ENCODE measurements around the gene DROSHA. TPM values are rescaled to one million over a fixed set of nuclear protein-coding genes. Genes with fewer than 3 reads are reported as not detected.
"Not testable (repeated sequence)": the region's sequence is repeated elsewhere in the genome, so short reads cannot be mapped to it uniquely, and the experiment has no call there.

Gene DROSHA
- polyA plus RNA-seq, 1 donor (not counting 4 experiments of a cell fraction or from before 2014, with no cell fraction given) = 39.9 TPM

GRCh38 chr5:31362931-31363568, 168.8 kb downstream of the DROSHA start:
- DNase-seq (ENCODE audit: low read depth, low spot score) (no peak), FAIRE-seq (no peak)
- TF ChIP-seq EZH2 (IDR thresholded peaks at IDR 0.05; ENCODE audit: low read length) (no peak), CTCF (optimal IDR thresholded peaks at IDR 0.05 in 1 of 3, IDR thresholded peaks at IDR 0.05 in 1 of 3, conservative IDR thresholded peaks at IDR 0.05 in 1 of 3; ENCODE audit: extremely low read depth in 1 of 3, insufficient read depth in 2 of 3, low read length in 3 of 3) (no peak)
- Histone ChIP-seq H3K4me3 (ENCODE audit: control insufficient read depth in 2 of 3, extremely low read depth in 1 of 3, insufficient read depth in 2 of 3, low read depth in 1 of 3, low read length in 3 of 3) (no peak overlapping the region), H4K20me1 (ENCODE audit: control insufficient read depth, extremely low read depth, insufficient read depth, low read length) (no peaks in the 10 kb centered on the region), H3K27ac (ENCODE audit: control insufficient read depth, insufficient read depth, low read length) (no peak overlapping the region), H3K9me3 (ENCODE audit: control insufficient read depth, low read depth, low read length) (no peaks in the 10 kb centered on the region), H3K27me3 (ENCODE audit: control insufficient read depth, extremely low read depth, insufficient read depth, low read length) (no peaks in the 10 kb centered on the region), H3K4me2 (ENCODE audit: control insufficient read depth, extremely low read depth, insufficient read depth, low read depth, low read length) (no peak overlapping the region), H3K9me1 (ENCODE audit: control insufficient read depth, extremely low read depth, insufficient read depth, low read length) (no peaks in the 10 kb centered on the region), H2AFZ (ENCODE audit: control insufficient read depth, low read length) (no peak overlapping the region), H3K79me2 (ENCODE audit: control insufficient read depth, insufficient read depth, low read length) (no peaks in the 10 kb centered on the region), H3K9ac (ENCODE audit: control insufficient read depth, extremely low read depth, insufficient read depth, low read length) (no peak overlapping the region), H3K36me3 (ENCODE audit: control insufficient read depth in 2 of 2, extremely low read depth in 1 of 2, insufficient read depth in 2 of 2, low read length in 2 of 2) (no peaks in the 10 kb centered on the region), H3K4me1 (ENCODE audit: control insufficient read depth, extremely low read depth, insufficient read depth, low read length) (no peaks in the 10 kb centered on the region)
- dilution Hi-C loops (cut with MboI; ENCODE audit: extremely low pct_ligation_motif_present, low sequenced_read_pairs) = no loop called here

GRCh38 chr5:31362529-31362900, 169.4 kb downstream of the DROSHA start:
- Histone ChIP-seq H3K9ac (ENCODE audit: control insufficient read depth, extremely low read depth, insufficient read depth, low read length) (no peak overlapping the region), H3K9me3 (ENCODE audit: control insufficient read depth, low read depth, low read length) (no peaks in the 10 kb centered on the region), H3K27ac (ENCODE audit: control insufficient read depth, insufficient read depth, low read length) (no peak overlapping the region), H3K9me1 (ENCODE audit: control insufficient read depth, extremely low read depth, insufficient read depth, low read length) (no peaks in the 10 kb centered on the region), H3K4me1 (ENCODE audit: control insufficient read depth, extremely low read depth, insufficient read depth, low read length) (no peaks in the 10 kb centered on the region), H3K79me2 (ENCODE audit: control insufficient read depth, insufficient read depth, low read length) (no peaks in the 10 kb centered on the region), H3K4me2 (ENCODE audit: control insufficient read depth, extremely low read depth, insufficient read depth, low read depth, low read length) (no peak overlapping the region), H4K20me1 (ENCODE audit: control insufficient read depth, extremely low read depth, insufficient read depth, low read length) (no peaks in the 10 kb centered on the region), H3K36me3 (ENCODE audit: control insufficient read depth in 2 of 2, extremely low read depth in 1 of 2, insufficient read depth in 2 of 2, low read length in 2 of 2) (no peaks in the 10 kb centered on the region), H3K4me3 (ENCODE audit: control insufficient read depth in 2 of 3, extremely low read depth in 1 of 3, insufficient read depth in 2 of 3, low read depth in 1 of 3, low read length in 3 of 3) (no peak overlapping the region), H2AFZ (ENCODE audit: control insufficient read depth, low read length) (no peak overlapping the region), H3K27me3 (ENCODE audit: control insufficient read depth, extremely low read depth, insufficient read depth, low read length) (no peaks in the 10 kb centered on the region)
- dilution Hi-C loops (cut with MboI; ENCODE audit: extremely low pct_ligation_motif_present, low sequenced_read_pairs) = no loop called here
- DNase-seq (ENCODE audit: low read depth, low spot score) (no peak), FAIRE-seq (no peak)
- no peak for TF ChIP-seq CTCF (optimal IDR thresholded peaks at IDR 0.05 in 1 of 3, IDR thresholded peaks at IDR 0.05 in 1 of 3, conservative IDR thresholded peaks at IDR 0.05 in 1 of 3; ENCODE audit: extremely low read depth in 1 of 3, insufficient read depth in 2 of 3, low read length in 3 of 3)
- TF ChIP-seq EZH2 (IDR thresholded peaks at IDR 0.05; ENCODE audit: low read length) = no peak

GRCh38 chr5:31361704-31362528, 170.0 kb downstream of the DROSHA start:
- H3K27ac ChIP-seq (ENCODE audit: control insufficient read depth, insufficient read depth, low read length); FAIRE-seq; H4K20me1 ChIP-seq (ENCODE audit: control insufficient read depth, extremely low read depth, insufficient read depth, low read length); dilution Hi-C loops (cut with MboI; ENCODE audit: extremely low pct_ligation_motif_present, low sequenced_read_pairs); H2AFZ ChIP-seq (ENCODE audit: control insufficient read depth, low read length); H3K36me3 ChIP-seq (ENCODE audit: control insufficient read depth in 2 of 2, extremely low read depth in 1 of 2, insufficient read depth in 2 of 2, low read length in 2 of 2); H3K79me2 ChIP-seq (ENCODE audit: control insufficient read depth, insufficient read depth, low read length); H3K9me1 ChIP-seq (ENCODE audit: control insufficient read depth, extremely low read depth, insufficient read depth, low read length); H3K4me2 ChIP-seq (ENCODE audit: control insufficient read depth, extremely low read depth, insufficient read depth, low read depth, low read length); H3K4me3 ChIP-seq (ENCODE audit: control insufficient read depth in 2 of 3, extremely low read depth in 1 of 3, insufficient read depth in 2 of 3, low read depth in 1 of 3, low read length in 3 of 3); DNase-seq (ENCODE audit: low read depth, low spot score); H3K27me3 ChIP-seq (ENCODE audit: control insufficient read depth, extremely low read depth, insufficient read depth, low read length); H3K9ac ChIP-seq (ENCODE audit: control insufficient read depth, extremely low read depth, insufficient read depth, low read length); H3K9me3 ChIP-seq (ENCODE audit: control insufficient read depth, low read depth, low read length); H3K4me1 ChIP-seq (ENCODE audit: control insufficient read depth, extremely low read depth, insufficient read depth, low read length): not testable (repeated sequence)

All from keratinocyte (primary cell).